ENCODE data around the gene KMT2C. TPM values are rescaled to one million over a fixed set of nuclear protein-coding genes. Genes with fewer than 3 reads are reported as not detected.
"Not testable (repeated sequence)": the region's sequence is repeated elsewhere in the genome, so short reads cannot be mapped to it uniquely, and the experiment has no call there.

KMT2C gene
- total RNA-seq, 1 donor: 34.3 TPM

DNA sequence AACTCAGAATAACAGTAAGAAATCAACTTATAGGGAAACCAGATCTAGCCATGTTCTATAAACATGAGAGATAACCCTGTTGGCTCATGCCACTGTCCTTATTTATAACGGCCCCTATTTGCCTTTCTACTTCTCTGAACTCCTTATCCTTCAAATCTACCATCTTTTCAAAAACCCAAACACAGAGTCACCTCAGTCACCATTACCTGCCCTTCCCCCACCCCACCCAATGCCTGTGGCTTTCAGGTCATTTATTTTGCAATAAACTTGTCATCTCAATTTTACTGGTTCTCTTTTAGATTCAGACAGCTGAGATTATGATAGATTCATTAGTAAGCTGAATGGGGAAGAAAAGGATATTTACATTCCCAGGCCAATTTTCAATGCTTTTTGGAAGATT is 53.6 kb downstream of the KMT2C start:
- DNase-seq (ENCODE audit: low read depth): no peak
- TF ChIP-seq, protein P1, sequence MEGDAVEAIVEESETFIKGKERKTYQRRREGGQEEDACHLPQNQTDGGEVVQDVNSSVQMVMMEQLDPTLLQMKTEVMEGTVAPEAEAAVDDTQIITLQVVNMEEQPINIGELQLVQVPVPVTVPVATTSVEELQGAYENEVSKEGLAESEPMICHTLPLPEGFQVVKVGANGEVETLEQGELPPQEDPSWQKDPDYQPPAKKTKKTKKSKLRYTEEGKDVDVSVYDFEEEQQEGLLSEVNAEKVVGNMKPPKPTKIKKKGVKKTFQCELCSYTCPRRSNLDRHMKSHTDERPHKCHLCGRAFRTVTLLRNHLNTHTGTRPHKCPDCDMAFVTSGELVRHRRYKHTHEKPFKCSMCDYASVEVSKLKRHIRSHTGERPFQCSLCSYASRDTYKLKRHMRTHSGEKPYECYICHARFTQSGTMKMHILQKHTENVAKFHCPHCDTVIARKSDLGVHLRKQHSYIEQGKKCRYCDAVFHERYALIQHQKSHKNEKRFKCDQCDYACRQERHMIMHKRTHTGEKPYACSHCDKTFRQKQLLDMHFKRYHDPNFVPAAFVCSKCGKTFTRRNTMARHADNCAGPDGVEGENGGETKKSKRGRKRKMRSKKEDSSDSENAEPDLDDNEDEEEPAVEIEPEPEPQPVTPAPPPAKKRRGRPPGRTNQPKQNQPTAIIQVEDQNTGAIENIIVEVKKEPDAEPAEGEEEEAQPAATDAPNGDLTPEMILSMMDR (IDR thresholded peaks at IDR 0.05; ENCODE audit: insufficient read depth, low read length): no peak
- no peak overlapping the region for H3K4me3 ChIP-seq (ENCODE audit: low read depth, low read length)

DNA sequence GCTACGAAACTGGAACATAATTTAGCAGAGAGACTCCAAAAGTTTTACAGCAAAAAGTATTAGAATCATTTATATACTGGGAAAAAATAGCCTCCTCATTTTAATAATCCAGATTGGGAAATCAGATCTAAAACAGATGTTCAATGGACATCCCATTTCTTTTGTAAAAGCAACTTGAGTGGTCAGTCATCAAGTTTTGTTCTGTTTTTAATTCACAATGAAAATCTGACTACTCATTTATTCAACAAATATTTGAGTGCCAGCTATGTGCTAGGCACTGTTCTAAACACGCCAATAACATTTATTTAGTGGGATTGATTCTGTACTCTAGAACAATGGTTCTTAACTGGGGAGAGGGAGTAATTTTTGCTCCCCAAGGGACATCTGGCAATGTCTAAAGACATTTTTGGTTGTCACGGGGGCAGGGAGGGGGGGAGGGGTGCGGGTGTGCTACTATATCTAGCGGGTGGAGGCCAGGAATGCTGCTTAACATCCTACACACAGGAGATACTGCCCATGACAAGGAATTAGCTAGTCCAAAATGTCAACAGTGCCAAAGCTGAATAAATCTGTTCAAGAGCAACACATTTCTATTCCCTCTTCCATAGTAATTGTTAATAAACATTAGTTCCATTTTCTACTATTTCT is 54.7 kb downstream of the KMT2C start:
- DNase-seq (ENCODE audit: low read depth): peak; percentile 36
- H3K4me3 ChIP-seq (ENCODE audit: low read depth, low read length): not testable (repeated sequence)

DNA sequence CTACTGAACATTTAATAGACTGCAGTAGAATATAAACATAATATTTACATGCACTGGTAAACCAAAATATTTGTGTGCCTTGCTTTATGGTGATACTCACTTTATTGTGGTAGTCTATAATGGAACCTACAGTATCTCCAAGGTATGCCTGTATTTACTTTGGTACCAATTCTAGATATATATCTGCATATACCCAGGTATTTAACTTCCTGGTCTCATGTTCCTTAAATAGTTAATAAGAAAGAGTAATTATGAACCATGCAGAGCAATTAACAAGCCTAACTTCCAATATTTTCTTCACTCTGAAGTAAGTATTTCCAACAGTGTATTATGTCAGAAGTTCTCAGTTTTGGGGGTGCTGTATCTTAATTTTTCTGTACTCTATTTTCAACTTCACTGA is 57.3 kb downstream of the KMT2C start:
- H3K4me3 ChIP-seq (ENCODE audit: low read depth, low read length); DNase-seq (ENCODE audit: low read depth): not testable (repeated sequence)

DNA sequence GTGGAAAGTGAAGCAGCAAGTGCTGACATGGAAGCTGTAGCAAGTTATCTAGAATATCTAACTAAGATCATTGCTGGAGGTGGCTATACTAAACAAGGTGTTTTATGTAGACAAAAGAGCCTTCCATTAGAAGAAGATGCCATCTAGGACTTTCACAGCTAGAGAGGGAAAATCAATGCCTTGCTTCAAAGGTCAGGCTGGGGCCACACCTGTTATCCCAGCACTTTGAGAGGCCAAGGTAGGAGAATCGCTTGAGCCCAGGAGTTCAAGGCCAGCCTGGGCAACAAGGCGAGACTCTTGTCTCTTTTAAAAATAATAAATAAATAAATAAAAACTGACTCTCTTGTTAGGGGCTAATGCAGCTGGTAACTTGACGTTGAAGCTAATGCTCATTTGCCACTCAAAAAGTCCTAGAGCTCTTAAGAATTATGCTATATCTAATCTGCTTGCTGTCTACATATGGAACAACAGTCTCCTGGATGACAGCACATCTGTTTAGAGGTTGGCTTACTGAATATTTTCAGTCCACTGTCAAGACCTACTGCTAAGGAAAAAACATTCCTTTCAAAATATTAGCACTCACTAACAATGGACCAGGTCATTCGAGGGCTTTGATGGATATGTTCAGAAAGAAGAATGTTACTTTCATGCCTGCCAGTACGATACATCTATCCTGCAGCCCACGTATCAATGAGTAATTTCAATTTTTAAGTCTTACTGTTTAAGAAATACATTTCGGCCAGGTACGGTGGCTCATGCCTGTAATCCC is 58.9 kb downstream of the KMT2C start:
- not testable (repeated sequence) for DNase-seq (ENCODE audit: low read depth); H3K4me3 ChIP-seq (ENCODE audit: low read depth, low read length)

DNA sequence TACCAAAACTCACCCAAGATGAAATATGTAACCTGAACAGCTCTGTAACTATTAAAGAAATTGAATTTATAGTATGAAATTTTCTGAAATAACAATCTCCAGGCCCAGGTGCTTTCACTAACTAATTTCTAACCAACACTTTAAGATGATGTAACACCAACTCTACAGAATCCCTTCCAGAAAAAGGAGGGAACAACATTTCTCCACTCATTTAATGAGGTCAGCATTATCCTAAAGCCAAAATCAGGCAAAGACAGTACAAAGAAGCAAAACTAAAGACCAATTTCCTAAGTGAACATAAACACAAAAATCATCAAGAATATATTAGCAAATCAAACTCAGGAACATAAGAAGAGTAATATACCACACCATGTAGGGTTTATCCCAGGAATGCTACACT is 65.5 kb downstream of the KMT2C start:
- H3K4me3 ChIP-seq (ENCODE audit: low read depth, low read length): no peak overlapping the region
- DNase-seq (ENCODE audit: low read depth): no peak
- TF ChIP-seq, protein P1 (IDR thresholded peaks at IDR 0.05; ENCODE audit: insufficient read depth, low read length): no peak

DNA sequence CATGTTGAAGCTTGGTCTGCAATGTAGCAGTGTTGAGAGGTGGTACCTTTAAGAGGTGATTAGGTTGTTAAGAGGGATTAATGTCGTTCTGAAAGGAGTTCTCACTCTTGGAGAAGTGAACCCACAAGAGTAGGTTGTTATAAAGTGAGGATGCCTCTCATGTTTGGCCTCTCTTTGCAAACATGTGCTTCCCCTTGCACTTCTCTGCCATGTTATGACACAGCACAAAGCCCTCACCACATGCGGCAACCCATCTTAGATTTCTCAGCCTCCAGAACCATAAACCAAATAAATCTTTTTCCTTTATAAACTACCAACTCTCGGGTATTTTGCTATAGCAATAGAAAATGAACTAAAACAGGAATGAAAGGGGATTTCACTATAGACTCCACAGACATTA is 66.3 kb downstream of the KMT2C start:
- TF ChIP-seq, protein P1 (IDR thresholded peaks at IDR 0.05; ENCODE audit: insufficient read depth, low read length): no peak
- H3K4me3 ChIP-seq (ENCODE audit: low read depth, low read length): no peak overlapping the region
- DNase-seq (ENCODE audit: low read depth): no peak

DNA sequence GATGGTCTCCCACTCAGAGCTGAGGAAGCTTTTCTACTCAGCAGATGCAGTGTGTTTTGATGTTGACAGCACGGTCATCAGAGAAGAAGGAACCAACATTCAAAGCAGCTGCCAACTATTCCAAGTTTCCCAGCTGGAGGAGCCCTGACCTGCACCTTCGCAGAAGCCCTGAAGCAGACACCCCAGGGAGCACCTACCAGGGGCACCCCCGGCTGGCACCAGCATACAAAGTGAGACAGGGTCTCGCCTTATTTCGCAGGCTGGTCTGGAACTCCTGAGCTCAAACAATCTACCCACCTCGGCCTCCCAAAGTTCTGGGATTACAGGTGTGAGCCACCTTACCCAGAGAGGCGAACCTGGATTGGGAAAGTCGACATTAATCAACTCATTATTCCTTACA is 68.6 kb downstream of the KMT2C start:
- DNase-seq (ENCODE audit: low read depth): no peak
- no peak overlapping the region for H3K4me3 ChIP-seq (ENCODE audit: low read depth, low read length)
- TF ChIP-seq, protein P1 (IDR thresholded peaks at IDR 0.05; ENCODE audit: insufficient read depth, low read length): no peak

DNA sequence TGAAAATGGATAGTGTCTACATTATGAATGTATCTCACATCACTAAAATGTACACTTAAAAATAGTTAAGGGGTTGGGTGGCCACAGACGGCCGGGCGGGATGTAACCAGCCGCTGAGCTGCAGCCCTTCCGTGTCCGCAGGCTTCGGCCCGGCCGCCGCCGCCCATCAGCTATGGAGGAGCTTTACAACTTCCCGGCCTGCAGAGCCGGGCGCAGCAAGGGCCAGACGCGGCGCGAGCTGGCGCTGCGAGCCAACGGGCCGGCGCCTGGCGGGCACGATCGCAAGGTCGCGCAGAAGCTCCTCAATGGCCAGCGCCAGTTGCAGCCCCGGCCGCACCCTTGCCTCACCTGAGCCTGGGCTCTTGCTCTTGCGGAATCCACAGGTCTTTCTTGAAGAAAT is 69.1 kb downstream of the KMT2C start:
- TF ChIP-seq, protein P1 (IDR thresholded peaks at IDR 0.05; ENCODE audit: insufficient read depth, low read length): no peak
- DNase-seq (ENCODE audit: low read depth): peak; percentile 18
- H3K4me3 ChIP-seq (ENCODE audit: low read depth, low read length): no peak overlapping the region

Measured in fibroblast of the aortic adventitia (primary cell).